GM23338 (cell line): ENCODE measurements around the gene BCAM. TPM values are rescaled to one million over a fixed set of nuclear protein-coding genes. Genes with fewer than 3 reads are reported as not detected.

Source experiments
- ATAC-seq: fragments of 200-7000 bp; cut with Tn5 transposase; 3 replicates; pipeline ENCODE4 v1.9.1; 2020
- DNase-seq: peaks from one replicate; pipeline ENCODE4 v3.0.0-alpha.2; 2015; ENCODE audit warnings: low spot score
- H2AFZ ChIP-seq: fragments of 200-600 bp; sonication (generic); 2 replicates; pipeline ENCODE4 v1.8.0; 2016; ENCODE audit warnings: antibody characterized with exemption, mild to moderate bottlenecking, moderate library complexity
- H3F3A ChIP-seq: fragments of 200-600 bp; sonication (generic); replicated peaks from 2 replicates; pipeline ENCODE4 v1.8.0; 2017; ENCODE audit warnings: antibody characterized with exemption, mixed run types, low read depth
- H3K27ac ChIP-seq: fragments of 200-600 bp; sonication (generic); 2 replicates; pipeline ENCODE4 v1.6.1; 2016; ENCODE audit warnings: low read depth
- H3K27me3 ChIP-seq: fragments of 200-600 bp; sonication (generic); 2 replicates; pipeline ENCODE4 v1.8.0; 2016; ENCODE audit warnings: mild to moderate bottlenecking, mixed run types, moderate library complexity; ENCODE audit not compliant: insufficient read depth
- H3K36me3 ChIP-seq: fragments of 200-600 bp; sonication (generic); 2 replicates; pipeline ENCODE4 v1.8.0; 2016; ENCODE audit warnings: mild to moderate bottlenecking; ENCODE audit not compliant: insufficient read depth
- H3K4me1 ChIP-seq: fragments of 200-600 bp; sonication (generic); 2 replicates; pipeline ENCODE4 v1.8.0; 2016; ENCODE audit warnings: mild to moderate bottlenecking, moderate library complexity; ENCODE audit not compliant: insufficient read depth
- H3K4me2 ChIP-seq: fragments of 200-600 bp; sonication (generic); 2 replicates; pipeline ENCODE4 v1.7.1; 2017; ENCODE audit warnings: mixed run types
- H3K4me3 ChIP-seq: fragments of 200-600 bp; sonication (generic); 2 replicates; pipeline ENCODE4 v1.6.1; 2016; ENCODE audit warnings: mixed run types
- H3K79me2 ChIP-seq: fragments of 200-600 bp; sonication (generic); replicated peaks from 2 replicates; pipeline ENCODE4 v1.8.0; 2017; ENCODE audit warnings: mild to moderate bottlenecking; ENCODE audit not compliant: insufficient read depth
- H3K9me2 ChIP-seq: fragments of 200-600 bp; sonication (generic); 2 replicates; pipeline ENCODE4 v1.8.0; 2017; ENCODE audit not compliant: insufficient read depth
- H4K20me1 ChIP-seq: fragments of 200-600 bp; sonication (generic); replicated peaks from 2 replicates; pipeline ENCODE4 v1.8.0; 2017; ENCODE audit warnings: mild to moderate bottlenecking; ENCODE audit not compliant: insufficient read depth
- H3K27ac Mint-ChIP-seq: 2 replicates; pipeline ENCODE4 v1.8.0; 2020; ENCODE audit warnings: inconsistent platforms, mild to moderate bottlenecking, moderate library complexity, mixed read lengths
- H3K27me3 Mint-ChIP-seq: 3 replicates; pipeline ENCODE4 v1.8.0; 2022; ENCODE audit warnings: low read depth, mild to moderate bottlenecking, moderate library complexity, mixed read lengths, inconsistent platforms; ENCODE audit not compliant: insufficient read depth, poor library complexity
- H3K36me3 Mint-ChIP-seq: 3 replicates; pipeline ENCODE4 v1.8.0; 2021; ENCODE audit warnings: low read depth, mild to moderate bottlenecking, inconsistent platforms, moderate library complexity, mixed read lengths
- H3K4me1 Mint-ChIP-seq: 3 replicates; pipeline ENCODE4 v1.8.0; 2020; ENCODE audit warnings: mild to moderate bottlenecking, inconsistent platforms, mixed read lengths
- H3K4me3 Mint-ChIP-seq: 3 replicates; pipeline ENCODE4 v1.8.0; 2021; ENCODE audit warnings: moderate library complexity, mild to moderate bottlenecking, inconsistent platforms, mixed read lengths
- H3K9me3 Mint-ChIP-seq: 3 replicates; pipeline ENCODE4 v1.8.0; 2020; ENCODE audit warnings: moderate library complexity, mild to moderate bottlenecking, inconsistent platforms, mixed read lengths
- CREB1 ChIP-seq: fragments of 250-450 bp; sonication (Bioruptor Pico); IDR thresholded peaks from 2 replicates; pipeline ENCODE4 v1.5.0; 2020; ENCODE audit warnings: low read depth, mild to moderate bottlenecking, moderate library complexity
- EZH2 ChIP-seq: fragments of 200-600 bp; sonication (generic); IDR thresholded peaks from one replicate; pipeline ENCODE4 v1.8.0; 2017; ENCODE audit warnings: antibody characterized with exemption, mild to moderate bottlenecking, low read depth; ENCODE audit not compliant: unreplicated experiment
- EZH2phosphoT487 ChIP-seq: fragments of 200-600 bp; sonication (generic); IDR thresholded peaks from one replicate; pipeline ENCODE4 v1.8.1; 2018; ENCODE audit warnings: antibody characterized with exemption; ENCODE audit not compliant: unreplicated experiment
- JUNB ChIP-seq: IDR thresholded peaks from one replicate; pipeline ENCODE4 v1.6.1; 2016; ENCODE audit warnings: antibody characterized with exemption; ENCODE audit not compliant: unreplicated experiment
- NANOG ChIP-seq: IDR thresholded peaks from 2 replicates; pipeline ENCODE4 v1.6.1; 2016; ENCODE audit warnings: antibody characterized with exemption, borderline replicate concordance
- POLR2AphosphoS5 ChIP-seq: IDR thresholded peaks from 2 replicates; pipeline ENCODE4 v1.6.1; 2016; ENCODE audit warnings: antibody characterized with exemption, low read depth
- STAT1 ChIP-seq: IDR thresholded peaks from one replicate; pipeline ENCODE4 v1.6.1; 2016; ENCODE audit warnings: antibody characterized with exemption; ENCODE audit not compliant: unreplicated experiment
- ZNF114 ChIP-seq: fragments of 250-450 bp; sonication (Bioruptor Pico); IDR thresholded peaks from 2 replicates; pipeline ENCODE4 v1.5.0; 2020; ENCODE audit warnings: mild to moderate bottlenecking, moderate library complexity
- ZNF331 ChIP-seq: fragments of 250-450 bp; sonication (Bioruptor Pico); IDR thresholded peaks from 2 replicates; pipeline ENCODE4 v1.5.0; 2020; ENCODE audit warnings: low read depth, mild to moderate bottlenecking, moderate library complexity
- polyA plus RNA-seq: library from polyadenylated mRNA; unstranded; fragments of >200 nt; fragmentation: Nextera tagmentation; extraction: Ambion mirVana; gene quantifications from 2 replicates; pipeline ENCODE4 v1.2.1, GENCODE V29; 2016
- total RNA-seq: library from RNA; depleted of rRNA; stranded (reverse); fragments of >200 nt; shearing (Covaris generic); gene quantifications from 2 replicates; pipeline ENCODE4 v1.2.3, GENCODE V29; 2014
- TF ChIP-seq, protein P1 (sequence below): IDR thresholded peaks from 2 replicates; pipeline ENCODE4 v1.6.1; 2016; ENCODE audit warnings: antibody characterized with exemption
- TF ChIP-seq, protein P2 (sequence below), 2 experiments: fragments of 200-600 bp in 1 of 2; sonication (generic) in 1 of 2; conservative IDR thresholded peaks; 2 replicates each; pipeline versions ENCODE4 v1.5.1 to v1.6.1; 2016 to 2017; ENCODE audit warnings: antibody characterized with exemption in 2 of 2, low read depth in 2 of 2, mild to moderate bottlenecking in 2 of 2, moderate library complexity in 1 of 2
- TF ChIP-seq, protein P3 (sequence below): IDR thresholded peaks from one replicate; pipeline ENCODE4 v1.6.1; 2018; ENCODE audit warnings: antibody characterized with exemption; ENCODE audit not compliant: unreplicated experiment

The BCAM gene
- total and polyA plus RNA-seq, 2 experiments from 2014 or later, result 33.3 to 100 TPM

DNA sequence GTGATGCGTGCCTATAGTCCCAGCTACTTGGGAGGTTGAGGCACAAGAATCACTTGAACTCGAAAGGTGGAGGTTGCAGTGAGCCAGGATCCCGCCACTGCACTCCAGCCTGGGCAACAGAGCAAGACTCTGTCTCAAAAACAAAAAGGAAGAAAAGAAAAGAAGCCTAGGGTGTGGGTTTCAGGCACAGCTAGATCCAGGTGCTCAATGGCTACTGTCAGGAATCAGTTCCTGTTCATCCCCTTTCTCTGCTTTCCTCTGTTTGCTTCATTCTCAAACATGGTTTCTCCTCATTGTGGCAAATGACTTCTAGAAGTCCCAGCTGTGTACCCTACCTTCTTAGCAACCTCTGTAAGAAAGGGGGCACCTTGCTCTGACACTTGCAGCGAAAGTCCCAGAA is 25.4 kb upstream of the BCAM start (continued):
- TF ChIP-seq CREB1 (CRISPR knock-in tag) (no peak), NANOG (no peak), POLR2AphosphoS5 (no peak), JUNB (no peak), STAT1 (no peak), EZH2phosphoT487 (no peak), ZNF114 (CRISPR knock-in tag) (no peak), ZNF331 (CRISPR knock-in tag) (no peak)
- TF ChIP-seq, protein P1, sequence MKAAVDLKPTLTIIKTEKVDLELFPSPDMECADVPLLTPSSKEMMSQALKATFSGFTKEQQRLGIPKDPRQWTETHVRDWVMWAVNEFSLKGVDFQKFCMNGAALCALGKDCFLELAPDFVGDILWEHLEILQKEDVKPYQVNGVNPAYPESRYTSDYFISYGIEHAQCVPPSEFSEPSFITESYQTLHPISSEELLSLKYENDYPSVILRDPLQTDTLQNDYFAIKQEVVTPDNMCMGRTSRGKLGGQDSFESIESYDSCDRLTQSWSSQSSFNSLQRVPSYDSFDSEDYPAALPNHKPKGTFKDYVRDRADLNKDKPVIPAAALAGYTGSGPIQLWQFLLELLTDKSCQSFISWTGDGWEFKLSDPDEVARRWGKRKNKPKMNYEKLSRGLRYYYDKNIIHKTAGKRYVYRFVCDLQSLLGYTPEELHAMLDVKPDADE, result no peak
- TF ChIP-seq, protein P2, sequence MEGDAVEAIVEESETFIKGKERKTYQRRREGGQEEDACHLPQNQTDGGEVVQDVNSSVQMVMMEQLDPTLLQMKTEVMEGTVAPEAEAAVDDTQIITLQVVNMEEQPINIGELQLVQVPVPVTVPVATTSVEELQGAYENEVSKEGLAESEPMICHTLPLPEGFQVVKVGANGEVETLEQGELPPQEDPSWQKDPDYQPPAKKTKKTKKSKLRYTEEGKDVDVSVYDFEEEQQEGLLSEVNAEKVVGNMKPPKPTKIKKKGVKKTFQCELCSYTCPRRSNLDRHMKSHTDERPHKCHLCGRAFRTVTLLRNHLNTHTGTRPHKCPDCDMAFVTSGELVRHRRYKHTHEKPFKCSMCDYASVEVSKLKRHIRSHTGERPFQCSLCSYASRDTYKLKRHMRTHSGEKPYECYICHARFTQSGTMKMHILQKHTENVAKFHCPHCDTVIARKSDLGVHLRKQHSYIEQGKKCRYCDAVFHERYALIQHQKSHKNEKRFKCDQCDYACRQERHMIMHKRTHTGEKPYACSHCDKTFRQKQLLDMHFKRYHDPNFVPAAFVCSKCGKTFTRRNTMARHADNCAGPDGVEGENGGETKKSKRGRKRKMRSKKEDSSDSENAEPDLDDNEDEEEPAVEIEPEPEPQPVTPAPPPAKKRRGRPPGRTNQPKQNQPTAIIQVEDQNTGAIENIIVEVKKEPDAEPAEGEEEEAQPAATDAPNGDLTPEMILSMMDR (conservative IDR thresholded peaks at IDR 0.05; ENCODE audit: low read depth in 2 of 2), result no peak
- TF ChIP-seq, protein P3, sequence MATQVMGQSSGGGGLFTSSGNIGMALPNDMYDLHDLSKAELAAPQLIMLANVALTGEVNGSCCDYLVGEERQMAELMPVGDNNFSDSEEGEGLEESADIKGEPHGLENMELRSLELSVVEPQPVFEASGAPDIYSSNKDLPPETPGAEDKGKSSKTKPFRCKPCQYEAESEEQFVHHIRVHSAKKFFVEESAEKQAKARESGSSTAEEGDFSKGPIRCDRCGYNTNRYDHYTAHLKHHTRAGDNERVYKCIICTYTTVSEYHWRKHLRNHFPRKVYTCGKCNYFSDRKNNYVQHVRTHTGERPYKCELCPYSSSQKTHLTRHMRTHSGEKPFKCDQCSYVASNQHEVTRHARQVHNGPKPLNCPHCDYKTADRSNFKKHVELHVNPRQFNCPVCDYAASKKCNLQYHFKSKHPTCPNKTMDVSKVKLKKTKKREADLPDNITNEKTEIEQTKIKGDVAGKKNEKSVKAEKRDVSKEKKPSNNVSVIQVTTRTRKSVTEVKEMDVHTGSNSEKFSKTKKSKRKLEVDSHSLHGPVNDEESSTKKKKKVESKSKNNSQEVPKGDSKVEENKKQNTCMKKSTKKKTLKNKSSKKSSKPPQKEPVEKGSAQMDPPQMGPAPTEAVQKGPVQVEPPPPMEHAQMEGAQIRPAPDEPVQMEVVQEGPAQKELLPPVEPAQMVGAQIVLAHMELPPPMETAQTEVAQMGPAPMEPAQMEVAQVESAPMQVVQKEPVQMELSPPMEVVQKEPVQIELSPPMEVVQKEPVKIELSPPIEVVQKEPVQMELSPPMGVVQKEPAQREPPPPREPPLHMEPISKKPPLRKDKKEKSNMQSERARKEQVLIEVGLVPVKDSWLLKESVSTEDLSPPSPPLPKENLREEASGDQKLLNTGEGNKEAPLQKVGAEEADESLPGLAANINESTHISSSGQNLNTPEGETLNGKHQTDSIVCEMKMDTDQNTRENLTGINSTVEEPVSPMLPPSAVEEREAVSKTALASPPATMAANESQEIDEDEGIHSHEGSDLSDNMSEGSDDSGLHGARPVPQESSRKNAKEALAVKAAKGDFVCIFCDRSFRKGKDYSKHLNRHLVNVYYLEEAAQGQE, result no peak

DNA sequence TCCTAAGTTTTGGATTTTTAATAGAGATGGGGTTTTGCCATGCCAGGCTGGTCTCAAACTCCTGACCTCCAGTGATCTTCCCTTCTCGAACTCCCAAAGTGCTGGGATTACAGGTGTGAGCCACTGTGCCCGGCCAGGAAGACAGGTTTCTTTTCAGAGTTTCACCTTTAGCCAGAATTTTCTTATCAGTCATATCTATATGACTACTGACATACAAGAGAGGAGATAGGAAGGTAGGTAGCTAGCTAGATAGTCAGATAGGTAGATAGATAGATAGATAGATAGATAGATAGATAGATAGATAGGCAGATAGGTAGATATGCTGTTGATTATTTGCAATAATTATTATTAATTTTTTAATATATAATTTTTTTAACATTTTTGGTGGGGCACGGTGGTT is 23.6 kb upstream of the BCAM start:
- Mint-ChIP-seq H3K36me3 (peaks cover 24% of the 10 kb centered on the region; the same call in 2 of the 3 replicates), H3K27ac (no peak overlapping the region), H3K4me3 (no peak overlapping the region), H3K4me1 (peaks cover 6% of the 10 kb centered on the region), H3K9me3 (no peaks in the 10 kb centered on the region), H3K27me3 (peaks cover 9% of the 10 kb centered on the region)
- Histone ChIP-seq H2AFZ (no peak overlapping the region), H4K20me1 (no peaks in the 10 kb centered on the region; the same call in 1 of the 2 replicates), H3K4me3 (no peak overlapping the region), H3K36me3 (no peaks in the 10 kb centered on the region; the same call in 1 of the 2 replicates), H3K27ac (no peak overlapping the region), H3K9me2 (no peaks in the 10 kb centered on the region), H3K4me1 (no peaks in the 10 kb centered on the region), H3K79me2 (no peaks in the 10 kb centered on the region), H3K4me2 (no peak overlapping the region), H3K27me3 (no peaks in the 10 kb centered on the region), H3F3A (peaks cover 9% of the 10 kb centered on the region; the same call in 1 of the 2 replicates)
- no peak for DNase-seq
- ATAC-seq, result no peak
- TF ChIP-seq ZNF331 (CRISPR knock-in tag) (no peak), POLR2AphosphoS5 (no peak), EZH2 (no peak), STAT1 (no peak), NANOG (no peak)
- TF ChIP-seq, protein P2 (conservative IDR thresholded peaks at IDR 0.05; ENCODE audit: low read depth in 2 of 2), result no peak
